GM23338 (cell line): ENCODE results near the gene NKAIN2. TPM values are rescaled to one million over a fixed set of nuclear protein-coding genes. Genes with fewer than 3 reads are reported as not detected.

Source experiments
- ATAC-seq: fragments of 200-7000 bp; cut with Tn5 transposase; 3 replicates; pipeline ENCODE4 v1.9.1; 2020
- DNase-seq: peaks from one replicate; pipeline ENCODE4 v3.0.0-alpha.2; 2015; ENCODE audit warnings: low spot score
- H2AFZ ChIP-seq: fragments of 200-600 bp; sonication (generic); 2 replicates; pipeline ENCODE4 v1.8.0; 2016; ENCODE audit warnings: antibody characterized with exemption, mild to moderate bottlenecking, moderate library complexity
- H3F3A ChIP-seq: fragments of 200-600 bp; sonication (generic); replicated peaks from 2 replicates; pipeline ENCODE4 v1.8.0; 2017; ENCODE audit warnings: antibody characterized with exemption, mixed run types, low read depth
- H3K27ac ChIP-seq: fragments of 200-600 bp; sonication (generic); 2 replicates; pipeline ENCODE4 v1.6.1; 2016; ENCODE audit warnings: low read depth
- H3K27me3 ChIP-seq: fragments of 200-600 bp; sonication (generic); 2 replicates; pipeline ENCODE4 v1.8.0; 2016; ENCODE audit warnings: mild to moderate bottlenecking, mixed run types, moderate library complexity; ENCODE audit not compliant: insufficient read depth
- H3K36me3 ChIP-seq: fragments of 200-600 bp; sonication (generic); 2 replicates; pipeline ENCODE4 v1.8.0; 2016; ENCODE audit warnings: mild to moderate bottlenecking; ENCODE audit not compliant: insufficient read depth
- H3K4me1 ChIP-seq: fragments of 200-600 bp; sonication (generic); 2 replicates; pipeline ENCODE4 v1.8.0; 2016; ENCODE audit warnings: mild to moderate bottlenecking, moderate library complexity; ENCODE audit not compliant: insufficient read depth
- H3K4me2 ChIP-seq: fragments of 200-600 bp; sonication (generic); 2 replicates; pipeline ENCODE4 v1.7.1; 2017; ENCODE audit warnings: mixed run types
- H3K4me3 ChIP-seq: fragments of 200-600 bp; sonication (generic); 2 replicates; pipeline ENCODE4 v1.6.1; 2016; ENCODE audit warnings: mixed run types
- H3K79me2 ChIP-seq: fragments of 200-600 bp; sonication (generic); replicated peaks from 2 replicates; pipeline ENCODE4 v1.8.0; 2017; ENCODE audit warnings: mild to moderate bottlenecking; ENCODE audit not compliant: insufficient read depth
- H3K9me2 ChIP-seq: fragments of 200-600 bp; sonication (generic); 2 replicates; pipeline ENCODE4 v1.8.0; 2017; ENCODE audit not compliant: insufficient read depth
- H4K20me1 ChIP-seq: fragments of 200-600 bp; sonication (generic); replicated peaks from 2 replicates; pipeline ENCODE4 v1.8.0; 2017; ENCODE audit warnings: mild to moderate bottlenecking; ENCODE audit not compliant: insufficient read depth
- H3K27ac Mint-ChIP-seq: 2 replicates; pipeline ENCODE4 v1.8.0; 2020; ENCODE audit warnings: inconsistent platforms, mild to moderate bottlenecking, moderate library complexity, mixed read lengths
- H3K27me3 Mint-ChIP-seq: 3 replicates; pipeline ENCODE4 v1.8.0; 2022; ENCODE audit warnings: low read depth, mild to moderate bottlenecking, moderate library complexity, mixed read lengths, inconsistent platforms; ENCODE audit not compliant: insufficient read depth, poor library complexity
- H3K36me3 Mint-ChIP-seq: 3 replicates; pipeline ENCODE4 v1.8.0; 2021; ENCODE audit warnings: low read depth, mild to moderate bottlenecking, inconsistent platforms, moderate library complexity, mixed read lengths
- H3K4me1 Mint-ChIP-seq: 3 replicates; pipeline ENCODE4 v1.8.0; 2020; ENCODE audit warnings: mild to moderate bottlenecking, inconsistent platforms, mixed read lengths
- H3K4me3 Mint-ChIP-seq: 3 replicates; pipeline ENCODE4 v1.8.0; 2021; ENCODE audit warnings: moderate library complexity, mild to moderate bottlenecking, inconsistent platforms, mixed read lengths
- H3K9me3 Mint-ChIP-seq: 3 replicates; pipeline ENCODE4 v1.8.0; 2020; ENCODE audit warnings: moderate library complexity, mild to moderate bottlenecking, inconsistent platforms, mixed read lengths
- CREB1 ChIP-seq: fragments of 250-450 bp; sonication (Bioruptor Pico); IDR thresholded peaks from 2 replicates; pipeline ENCODE4 v1.5.0; 2020; ENCODE audit warnings: low read depth, mild to moderate bottlenecking, moderate library complexity
- CTCF ChIP-seq, 2 experiments: fragments of 200-600 bp in 1 of 2; sonication (generic) in 1 of 2; conservative IDR thresholded peaks; 2 replicates each; pipeline versions ENCODE4 v1.5.1 to v1.6.1; 2016 to 2017; ENCODE audit warnings: antibody characterized with exemption in 2 of 2, low read depth in 2 of 2, mild to moderate bottlenecking in 2 of 2, moderate library complexity in 1 of 2
- ETS1 ChIP-seq: IDR thresholded peaks from 2 replicates; pipeline ENCODE4 v1.6.1; 2016; ENCODE audit warnings: antibody characterized with exemption
- EZH2 ChIP-seq: fragments of 200-600 bp; sonication (generic); IDR thresholded peaks from one replicate; pipeline ENCODE4 v1.8.0; 2017; ENCODE audit warnings: antibody characterized with exemption, mild to moderate bottlenecking, low read depth; ENCODE audit not compliant: unreplicated experiment
- EZH2phosphoT487 ChIP-seq: fragments of 200-600 bp; sonication (generic); IDR thresholded peaks from one replicate; pipeline ENCODE4 v1.8.1; 2018; ENCODE audit warnings: antibody characterized with exemption; ENCODE audit not compliant: unreplicated experiment
- JUNB ChIP-seq: IDR thresholded peaks from one replicate; pipeline ENCODE4 v1.6.1; 2016; ENCODE audit warnings: antibody characterized with exemption; ENCODE audit not compliant: unreplicated experiment
- NANOG ChIP-seq: IDR thresholded peaks from 2 replicates; pipeline ENCODE4 v1.6.1; 2016; ENCODE audit warnings: antibody characterized with exemption, borderline replicate concordance
- POLR2AphosphoS5 ChIP-seq: IDR thresholded peaks from 2 replicates; pipeline ENCODE4 v1.6.1; 2016; ENCODE audit warnings: antibody characterized with exemption, low read depth
- REST ChIP-seq: IDR thresholded peaks from one replicate; pipeline ENCODE4 v1.6.1; 2018; ENCODE audit warnings: antibody characterized with exemption; ENCODE audit not compliant: unreplicated experiment
- STAT1 ChIP-seq: IDR thresholded peaks from one replicate; pipeline ENCODE4 v1.6.1; 2016; ENCODE audit warnings: antibody characterized with exemption; ENCODE audit not compliant: unreplicated experiment
- ZNF114 ChIP-seq: fragments of 250-450 bp; sonication (Bioruptor Pico); IDR thresholded peaks from 2 replicates; pipeline ENCODE4 v1.5.0; 2020; ENCODE audit warnings: mild to moderate bottlenecking, moderate library complexity
- ZNF331 ChIP-seq: fragments of 250-450 bp; sonication (Bioruptor Pico); IDR thresholded peaks from 2 replicates; pipeline ENCODE4 v1.5.0; 2020; ENCODE audit warnings: low read depth, mild to moderate bottlenecking, moderate library complexity
- ZNF462 ChIP-seq: fragments of 250-450 bp; sonication (Bioruptor Pico); IDR thresholded peaks from 2 replicates; pipeline ENCODE4 v1.5.0; 2020; ENCODE audit warnings: mild to moderate bottlenecking, moderate library complexity
- polyA plus RNA-seq: library from polyadenylated mRNA; unstranded; fragments of >200 nt; fragmentation: Nextera tagmentation; extraction: Ambion mirVana; gene quantifications from 2 replicates; pipeline ENCODE4 v1.2.1, GENCODE V29; 2016
- total RNA-seq: library from RNA; depleted of rRNA; stranded (reverse); fragments of >200 nt; shearing (Covaris generic); gene quantifications from 2 replicates; pipeline ENCODE4 v1.2.3, GENCODE V29; 2014

Gene NKAIN2
- total and polyA plus RNA-seq, 2 experiments from 2014 or later: 0.39 to 1.1 TPM

- Histone ChIP-seq H3K4me3 (no peak overlapping the region), H2AFZ (no peak overlapping the region), H3K27me3 (no peaks in the 10 kb centered on the region), H3K9me2 (no peaks in the 10 kb centered on the region), H3K27ac (no peak overlapping the region), H3K4me1 (0 out of 2 replicates have a peak, but pooled peaks cover 5% of the 10 kb centered on the region), H3K4me2 (no peak overlapping the region), H3K79me2 (no peaks in the 10 kb centered on the region), H3F3A (no peaks in the 10 kb centered on the region), H3K36me3 (no peaks in the 10 kb centered on the region), H4K20me1 (no peaks in the 10 kb centered on the region)
- H3K9me3 Mint-ChIP-seq: no peaks in the 10 kb centered on the region
- H3K4me1 Mint-ChIP-seq: no peaks in the 10 kb centered on the region
- H3K36me3 Mint-ChIP-seq: no peaks in the 10 kb centered on the region
- peaks cover 2% of the 10 kb centered on the region for H3K27me3 Mint-ChIP-seq
- H3K27ac Mint-ChIP-seq: peak overlapping the region; percentile 61; the same call in 1 of the 2 replicates
- DNase-seq (no peak), ATAC-seq (no peak)
- TF ChIP-seq ZNF331 (CRISPR knock-in tag) (no peak), ETS1 (no peak), NANOG (no peak), EZH2 (no peak), REST (no peak), EZH2phosphoT487 (no peak), JUNB (no peak), CTCF (conservative IDR thresholded peaks at IDR 0.05; ENCODE audit: low read depth in 2 of 2) (no peak), STAT1 (no peak), POLR2AphosphoS5 (no peak), CREB1 (no peak), ZNF114 (CRISPR knock-in tag) (no peak), ZNF462 (CRISPR knock-in tag) (no peak)
- H3K4me3 Mint-ChIP-seq: no peak overlapping the region
These were observed 568.4 kb downstream of the NKAIN2 start for GRCh38 chr6:124371974-124372475.
